ENCODE measurements around the gene ZNHIT3. TPM values are rescaled to one million over a fixed set of nuclear protein-coding genes. Genes with fewer than 3 reads are reported as not detected.
A peak's percentile ranks its signal among the peaks of the same experiment; 100 is the strongest.
"Not testable (repeated sequence)": the region's sequence is repeated elsewhere in the genome, so short reads cannot be mapped to it uniquely, and the experiment has no call there.

The ZNHIT3 gene
- total RNA-seq, 1 experiment from 2014 or later: 33.9 TPM

GRCh38 chr17:36482611-36483504 lies 3.6 kb upstream of the ZNHIT3 start:
- H3K4me3 Mint-ChIP-seq (ENCODE audit: unreplicated experiment): peak overlapping the region; percentile 59
- CTCF ChIA-PET: interaction anchor here (0.6 to 2.4 kb wide), 29 partner anchors 9 to 1902 kb away, joined by 3 to 22 read pairs (median 4); no protein-coding TSS in a partner anchor
- peak; percentile 86 for TF ChIP-seq CTCF (IDR thresholded peaks at IDR 0.05; ENCODE audit: unreplicated experiment)
- H3K9me3 Mint-ChIP-seq (ENCODE audit: unreplicated experiment): no peaks in the 10 kb centered on the region
- no peaks in the 10 kb centered on the region for H3K36me3 Mint-ChIP-seq (ENCODE audit: insufficient read depth, unreplicated experiment)
- H3K27ac Mint-ChIP-seq (ENCODE audit: low read depth, unreplicated experiment): no peak overlapping the region
- H3K27me3 Mint-ChIP-seq (ENCODE audit: insufficient read depth, unreplicated experiment): peaks cover 46% of the 10 kb centered on the region
- DNase-seq (ENCODE audit: unreplicated experiment): peak; percentile 74
- POLR2A ChIA-PET: interaction anchor here (0.6 to 1.3 kb wide), 5 partner anchors 11 to 509 kb away, joined by 3 to 7 read pairs (median 4); partner anchors contain the start of genes GGNBP2, MYO19 and PIGW
- BruUV-seq (replicated peaks): no TSS peak
- no peaks in the 10 kb centered on the region for H3K4me1 Mint-ChIP-seq (ENCODE audit: insufficient read depth, unreplicated experiment)
- intact Hi-C loops (cut with micrococcal nuclease): no loop called here

GRCh38 chr17:36484021-36484420 lies 2.5 kb upstream of the ZNHIT3 start:
- H3K27ac Mint-ChIP-seq (ENCODE audit: low read depth, unreplicated experiment); DNase-seq (ENCODE audit: unreplicated experiment); intact Hi-C loops (cut with micrococcal nuclease); H3K4me3 Mint-ChIP-seq (ENCODE audit: unreplicated experiment); H3K36me3 Mint-ChIP-seq (ENCODE audit: insufficient read depth, unreplicated experiment); BruUV-seq (replicated peaks); H3K9me3 Mint-ChIP-seq (ENCODE audit: unreplicated experiment); H3K4me1 Mint-ChIP-seq (ENCODE audit: insufficient read depth, unreplicated experiment): not testable (repeated sequence)
- ChIA-PET POLR2A (interaction anchor here (1.0 to 1.3 kb wide), 3 partner anchors 10 to 51 kb away, joined by 3 to 6 read pairs (median 4); partner anchors contain the start of genes MYO19 and PIGW), CTCF (interaction anchor here (0.8 to 2.0 kb wide), 11 partner anchors 10 to 620 kb away, joined by 3 to 22 read pairs (median 5); no protein-coding TSS in a partner anchor)
- peaks cover 35% of the 10 kb centered on the region for H3K27me3 Mint-ChIP-seq (ENCODE audit: insufficient read depth, unreplicated experiment)

GRCh38 chr17:36485027-36485426 lies 1.5 kb upstream of the ZNHIT3 start:
- no peaks in the 10 kb centered on the region for H3K9me3 Mint-ChIP-seq (ENCODE audit: unreplicated experiment)
- no TSS peak for BruUV-seq (replicated peaks)
- peak overlapping the region; percentile 86 for H3K4me3 Mint-ChIP-seq (ENCODE audit: unreplicated experiment)
- H3K27me3 Mint-ChIP-seq (ENCODE audit: insufficient read depth, unreplicated experiment): peaks cover 25% of the 10 kb centered on the region
- intact Hi-C loops (cut with micrococcal nuclease): no loop called here
- no peak for TF ChIP-seq CTCF (IDR thresholded peaks at IDR 0.05; ENCODE audit: unreplicated experiment)
- H3K36me3 Mint-ChIP-seq (ENCODE audit: insufficient read depth, unreplicated experiment): peaks cover 6% of the 10 kb centered on the region
- peaks cover 6% of the 10 kb centered on the region for H3K4me1 Mint-ChIP-seq (ENCODE audit: insufficient read depth, unreplicated experiment)
- POLR2A ChIA-PET: interaction anchor here (1.3 to 2.0 kb wide), 3 partner anchors 9 to 61 kb away, joined by 3 to 11 read pairs (median 10); partner anchors contain the start of genes MYO19 and PIGW
- no peak overlapping the region for H3K27ac Mint-ChIP-seq (ENCODE audit: low read depth, unreplicated experiment)
- CTCF ChIA-PET: interaction anchor here (0.6 to 2.0 kb wide), 5 partner anchors 9 to 1820 kb away, joined by 3 to 6 read pairs (median 3); no protein-coding TSS in a partner anchor
- DNase-seq (ENCODE audit: unreplicated experiment): no peak

GRCh38 chr17:36485805-36486203 lies 677 bp upstream of the ZNHIT3 start:
- Mint-ChIP-seq H3K4me3 (ENCODE audit: unreplicated experiment) (peak overlapping the region; percentile 86), H3K27me3 (ENCODE audit: insufficient read depth, unreplicated experiment) (peaks cover 17% of the 10 kb centered on the region), H3K27ac (ENCODE audit: low read depth, unreplicated experiment) (peak overlapping the region; percentile 92), H3K36me3 (ENCODE audit: insufficient read depth, unreplicated experiment) (peaks cover 6% of the 10 kb centered on the region), H3K9me3 (ENCODE audit: unreplicated experiment) (no peaks in the 10 kb centered on the region), H3K4me1 (ENCODE audit: insufficient read depth, unreplicated experiment) (peaks cover 6% of the 10 kb centered on the region)
- DNase-seq (ENCODE audit: unreplicated experiment): no peak
- TF ChIP-seq CTCF (IDR thresholded peaks at IDR 0.05; ENCODE audit: unreplicated experiment): no peak
- POLR2A ChIA-PET: interaction anchor here (0.6 to 2.0 kb wide), 12 partner anchors 9 to 460 kb away, joined by 3 to 11 read pairs (median 3); partner anchors contain the start of genes MYO19 and PIGW
- no TSS peak for BruUV-seq (replicated peaks)
- intact Hi-C loops (cut with micrococcal nuclease): loop anchor here (2.0 kb wide), 1 partner anchor 21 kb away; no protein-coding TSS in a partner anchor
- CTCF ChIA-PET: interaction anchor here (0.5 to 2.0 kb wide), 4 partner anchors 35 to 604 kb away, joined by 3 to 6 read pairs (median 5); no protein-coding TSS in a partner anchor
